K562 (cell line): ENCODE measurements around the gene CUL2. TPM values are rescaled to one million over a fixed set of nuclear protein-coding genes. Genes with fewer than 3 reads are reported as not detected.

ENCODE experiments used
- ATAC-seq: fragments of 200-7000 bp; cut with Tn5 transposase; 3 replicates; pipeline ENCODE4 v1.9.1; 2020; ENCODE audit warnings: moderate library complexity
- BruUV-seq: library from RNA; stranded (reverse); fragments of 400-500 nt; replicated peaks from 2 replicates; lab custom pipeline; 2021; lab: Mats Ljungman, UMichigan
- CTCF ChIA-PET: fragments of 300-600 bp; formaldehyde crosslinking; extraction: SDS; loops from one replicate; lab custom pipeline; 2021; ENCODE audit warnings: low intra/inter-chr PET ratio; lab: Yijun Ruan, JAX
- POLR2A ChIA-PET: fragments of 300-600, 350-650 bp; sonication (Branson Sonifier 250); formaldehyde crosslinking; extraction: SDS; loops from one replicate; lab custom pipeline; 2021; ENCODE audit warnings: antibody characterized with exemption, inconsistent platforms; lab: Yijun Ruan, JAX
- DNase-seq, 4 experiments: peaks; one replicate each; pipeline versions ENCODE4 v3.0.0 to v3.0.0-alpha.2; 2011 to 2018; ENCODE audit warnings: low spot score in 3 of 4, mixed read lengths in 3 of 4; ENCODE audit errors: extremely low read depth in 1 of 4
- FAIRE-seq: peaks from 2 replicates; lab custom pipeline; 2011; peaks lifted over from hg19 to GRCh38; lab: Jason Lieb, UNC
- H2AFZ ChIP-seq: 2 replicates; pipeline ENCODE4 v1.6.0; 2011; ENCODE audit warnings: low read depth, low read length, control low read depth, inconsistent platforms
- H3K27ac ChIP-seq: fragments of 200-600 bp; 3 replicates; pipeline ENCODE4 v1.8.0; 2011; ENCODE audit warnings: low read depth, mild to moderate bottlenecking, control low read depth, inconsistent platforms, low read length, moderate library complexity, mixed read lengths; ENCODE audit errors: extremely low read depth
- H3K27me3 ChIP-seq, 2 experiments: fragments of 300-600 bp in 1 of 2; 2 replicates in 1 of 2; 3 replicates in 1 of 2; pipeline versions ENCODE4 v1.6.0 to v1.8.0; 2011; ENCODE audit warnings: inconsistent platforms in 2 of 2, low read length in 2 of 2, mild to moderate bottlenecking in 1 of 2, mixed read lengths in 1 of 2, moderate library complexity in 1 of 2; ENCODE audit not compliant: control insufficient read depth in 2 of 2, insufficient read depth in 2 of 2
- H3K36me3 ChIP-seq: fragments of 300-600 bp; 3 replicates; pipeline ENCODE4 v1.8.0; 2011; ENCODE audit warnings: mild to moderate bottlenecking, low read length, inconsistent platforms; ENCODE audit not compliant: control insufficient read depth, insufficient read depth
- H3K4me1 ChIP-seq, 2 experiments: fragments of 200-600 bp in 1 of 2; replicated peaks in 1 of 2; 2 replicates in 1 of 2; 3 replicates in 1 of 2; pipeline versions ENCODE4 v1.5.1 to v1.8.0; 2011; ENCODE audit warnings: inconsistent platforms in 2 of 2, low read length in 2 of 2, mild to moderate bottlenecking in 1 of 2, mixed read lengths in 1 of 2, moderate library complexity in 1 of 2; ENCODE audit not compliant: control insufficient read depth in 2 of 2, insufficient read depth in 2 of 2
- H3K4me2 ChIP-seq: 2 replicates; pipeline ENCODE4 v1.6.1; 2011; ENCODE audit warnings: low read length, control low read depth, inconsistent platforms, mixed read lengths; ENCODE audit not compliant: insufficient read depth
- H3K4me3 ChIP-seq: fragments of 200-600 bp; sonication (generic), shearing (Covaris generic); 2 replicates; pipeline ENCODE4 v1.5.1; 2016; ENCODE audit warnings: control low read depth, inconsistent platforms
- H3K79me2 ChIP-seq: fragments of 200-600 bp; 3 replicates; pipeline ENCODE4 v1.8.0; 2011; ENCODE audit warnings: low read length, inconsistent platforms; ENCODE audit not compliant: control insufficient read depth, insufficient read depth
- H3K9ac ChIP-seq, 2 experiments: 2 replicates each; pipeline versions ENCODE4 v1.6.0 to v1.6.1; 2011; ENCODE audit warnings: low read depth in 2 of 2, low read length in 2 of 2, control low read depth in 1 of 2, inconsistent platforms in 1 of 2, mild to moderate bottlenecking in 1 of 2, mixed read lengths in 1 of 2; ENCODE audit not compliant: insufficient read depth in 1 of 2
- H3K9me1 ChIP-seq: one replicate; pipeline ENCODE4 v1.6.0; 2011; ENCODE audit warnings: inconsistent platforms, mild to moderate bottlenecking, low read length, moderate library complexity; ENCODE audit not compliant: control insufficient read depth, insufficient read depth
- H3K9me3 ChIP-seq: replicated peaks from 2 replicates; pipeline ENCODE4 v1.5.1; 2011; ENCODE audit warnings: low read depth, low read length, inconsistent platforms; ENCODE audit not compliant: control insufficient read depth, insufficient read depth
- H4K20me1 ChIP-seq: replicated peaks from 2 replicates; pipeline ENCODE4 v1.6.1; 2011; ENCODE audit warnings: low read length, inconsistent platforms, mixed read lengths; ENCODE audit not compliant: control insufficient read depth, insufficient read depth
- EGR1 ChIP-seq: fragments of 450-650 bp; conservative IDR thresholded peaks from 2 replicates; pipeline ENCODE4 v1.6.1; 2017; ENCODE audit warnings: mild to moderate bottlenecking
- FOXA1 ChIP-seq: fragments of 450-650 bp; IDR thresholded peaks from 2 replicates; pipeline ENCODE4 v1.6.1; 2016; ENCODE audit warnings: mild to moderate bottlenecking, borderline replicate concordance
- HMGN3 ChIP-seq: IDR thresholded peaks from 2 replicates; pipeline ENCODE4 v1.6.1; 2011; ENCODE audit warnings: borderline replicate concordance, low read depth, mild to moderate bottlenecking, mixed read lengths, low read length; ENCODE audit not compliant: insufficient read length; ENCODE audit errors: extremely low read depth
- IRF1 ChIP-seq: sonication (generic); formaldehyde crosslinking; IDR thresholded peaks from 2 replicates; pipeline ENCODE4 v1.8.0; 2022; ENCODE audit warnings: missing genetic modification reagents, mild to moderate bottlenecking, borderline replicate concordance
- KDM5B ChIP-seq: fragments of 200-600 bp; sonication (generic); IDR thresholded peaks from 2 replicates; pipeline ENCODE4 v1.6.1; 2012; ENCODE audit warnings: low read depth, mild to moderate bottlenecking, moderate library complexity, low read length, control low read depth, inconsistent platforms; ENCODE audit not compliant: insufficient replicate concordance
- PHB2 ChIP-seq: fragments of 450-650 bp; IDR thresholded peaks from 2 replicates; pipeline ENCODE4 v1.6.1; 2017; ENCODE audit warnings: low read depth
- RAD51 ChIP-seq: fragments of 450-650 bp; IDR thresholded peaks from 2 replicates; pipeline ENCODE4 v1.7.1; 2016; ENCODE audit warnings: low read depth, mild to moderate bottlenecking, borderline replicate concordance
- SRSF3 ChIP-seq: fragments of 200-400 bp; formaldehyde crosslinking; IDR thresholded peaks from 2 replicates; pipeline ENCODE4 v1.6.1; 2016; ENCODE audit warnings: mild to moderate bottlenecking, low read length, moderate library complexity; ENCODE audit not compliant: insufficient read depth
- ZBTB9 ChIP-seq: fragments of 450-650 bp; formaldehyde crosslinking; IDR thresholded peaks from 2 replicates; pipeline ENCODE4 v1.4.0; 2020; ENCODE audit warnings: mild to moderate bottlenecking, moderate library complexity
- ZNF174 ChIP-seq: fragments of 250-450 bp; sonication (Bioruptor Pico); IDR thresholded peaks from 2 replicates; pipeline ENCODE4 v1.4.0; 2020; ENCODE audit warnings: mild to moderate bottlenecking
- ZNF639 ChIP-seq, 2 experiments: fragments of 200-800 bp in 1 of 2; sonication (Bioruptor generic) in 1 of 2; sonication (generic) in 1 of 2; formaldehyde crosslinking in 1 of 2; IDR thresholded peaks in 1 of 2; conservative IDR thresholded peaks in 1 of 2; 2 replicates each; pipeline versions ENCODE4 v1.5.0 to v1.6.1; 2016 to 2020; ENCODE audit warnings: missing compliant biosample characterization in 1 of 2, missing genetic modification characterization in 1 of 2, missing genetic modification reagents in 1 of 2
- WGBS: fragments of 100-300 bp; shearing (Covaris generic); methylation state at CpG from one replicate; pipeline ENCODE4 v1.1.6; 2016; ENCODE audit warnings: low coverage, mixed read lengths; ENCODE audit not compliant: insufficient coverage; ENCODE audit errors: missing lambda C conversion rate; 5-methylcytosine and 5-hydroxymethylcytosine counted together
- in situ Hi-C: fragments of 300-500 bp; cut with MboI; formaldehyde crosslinking; loops from 4 replicates; pipeline ENCODE4 v1.15.0; 2018; ENCODE audit warnings: inconsistent platforms, mixed read lengths
- intact Hi-C: fragments of 100-400 bp; cut with micrococcal nuclease; formaldehyde crosslinking; loops from 2 replicates; pipeline ENCODE4 v1.14.2; 2022
- polyA plus RNA-seq, 8 experiments: library from polyadenylated mRNA; depleted of rRNA in 4 of 8; stranded (reverse) in 5 of 8; unstranded in 3 of 8; fragments of >200 nt; fragmentation: Nextera tagmentation in 2 of 8; fragmentation: Illumina TruSeq in 1 of 8; extraction: Ambion mirVana in 2 of 8; extraction: Trizol in 1 of 8; gene quantifications; 2 replicates each; pipeline versions ENCODE4 v1.2.1 to v1.2.3, GENCODE V29; 2011 to 2014; ENCODE audit warnings: inconsistent platforms in 1 of 8, missing spikeins in 1 of 8
- total RNA-seq, 7 experiments: library from RNA; depleted of rRNA in 6 of 7; stranded (reverse); fragments of >200 nt in 6 of 7; fragmentation: Illumina TruSeq in 2 of 7; extraction: Trizol in 2 of 7; gene quantifications; 2 replicates each; pipeline versions ENCODE4 v1.2.1 to v1.2.3, GENCODE V29; 2011 to 2021; ENCODE audit warnings: low replicate concordance in 1 of 7

CUL2 gene
- total and polyA plus RNA-seq, 9 of the 15 experiments (the other 6 are each of a cell fraction or from before 2014, with no cell fraction given), result 17.3 to 46.3 (median 41.2) TPM

- no peak for TF ChIP-seq ZBTB9
- TF ChIP-seq PHB2, result no peak
- no peak; the same call in 1 of the 2 replicates for TF ChIP-seq EGR1
- TF ChIP-seq KDM5B, result no peak
- TF ChIP-seq RAD51, result no peak
- TF ChIP-seq SRSF3, result no peak
Measured at GRCh38 chr10:34964166-34964800, 125.9 kb downstream of the CUL2 start (continued).

GRCh38 chr10:34962866-34963265 is 127.3 kb downstream of the CUL2 start:
- Histone ChIP-seq H3K4me2 (no peak overlapping the region), H3K27me3 (peaks cover 7 to 39% of the 10 kb centered on the region in 2 experiments; a peak in 4 of 5 replicates), H3K9me3 (no peaks in the 10 kb centered on the region), H3K9ac (no peak overlapping the region), H4K20me1 (no peaks in the 10 kb centered on the region), H3K79me2 (no peaks in the 10 kb centered on the region), H3K4me1 (no peaks in the 10 kb centered on the region; a peak in 1 of 5 replicates), H3K4me3 (no peak overlapping the region), H3K36me3 (no peaks in the 10 kb centered on the region), H3K9me1 (no peaks in the 10 kb centered on the region), H3K27ac (no peak overlapping the region; the same call in 2 of the 3 replicates), H2AFZ (no peak overlapping the region)
- intact Hi-C loops, result no loop called here
- ATAC-seq, result no peak
- ChIA-PET POLR2A (interaction anchor here (0.8 to 1.0 kb wide), 2 partner anchors 13 to 297 kb away, joined by 3 to 4 read pairs; no protein-coding TSS in a partner anchor), CTCF (no interaction called here)
- no TSS peak for BruUV-seq
- in situ Hi-C loops, result no loop called here
- FAIRE-seq, result no peak
- WGBS, result 0% methylated on average over 2 of the region's 2 CpGs
- TF ChIP-seq FOXA1, result no peak
- TF ChIP-seq IRF1 (CRISPR knock-in tag), result no peak
- no peak for TF ChIP-seq ZNF174
- TF ChIP-seq ZNF639 (CRISPR knock-in tag; conservative IDR thresholded peaks at IDR 0.05 in 1 of 2, IDR thresholded peaks at IDR 0.05 in 1 of 2), result no peak
- TF ChIP-seq HMGN3, result no peak
- DNase-seq, result no peak
